C4-2B (cell line): ENCODE results near the gene PKDCC.
A peak's percentile ranks its signal among the peaks of the same experiment; 100 is the strongest.

ENCODE experiments used
- H3K27ac ChIP-seq: fragments of 450-650 bp; 2 replicates; pipeline ENCODE4 v1.5.1; 2017
- CTCF ChIP-seq: fragments of 450-650 bp; conservative IDR thresholded peaks from 2 replicates; pipeline ENCODE4 v1.5.1; 2017; ENCODE audit warnings: mild to moderate bottlenecking
- ZFX ChIP-seq: fragments of 450-650 bp; IDR thresholded peaks from 2 replicates; pipeline ENCODE4 v1.6.1; 2017

The PKDCC gene

GRCh38 chr2:42050703-42051542 is 3.1 kb downstream of the PKDCC start:
- H3K27ac ChIP-seq, result no peak overlapping the region

GRCh38 chr2:42051543-42052235 is 3.9 kb downstream of the PKDCC start:
- no peak for TF ChIP-seq CTCF
- no peak for TF ChIP-seq ZFX
- H3K27ac ChIP-seq, result no peak overlapping the region

More at GRCh38 chr2:42050703-42051542, 3.1 kb downstream of the PKDCC start:
- no peak for TF ChIP-seq CTCF
- no peak for TF ChIP-seq ZFX

- no peak overlapping the region for H3K27ac ChIP-seq
These were observed 5.1 kb downstream of the PKDCC start for GRCh38 chr2:42052702-42053481.

GRCh38 chr2:42053482-42053790 is 5.6 kb downstream of the PKDCC start:
- H3K27ac ChIP-seq, result no peak overlapping the region
- TF ChIP-seq ZFX, result no peak
- TF ChIP-seq CTCF, result no peak

More at GRCh38 chr2:42052702-42053481, 5.1 kb downstream of the PKDCC start:
- TF ChIP-seq ZFX (no peak), CTCF (no peak)

- TF ChIP-seq ZFX (no peak), CTCF (no peak)
- no peak overlapping the region for H3K27ac ChIP-seq
These were observed 6.2 kb downstream of the PKDCC start for GRCh38 chr2:42053791-42054701.

- peak overlapping the region; percentile 33; the same call in 1 of the 2 replicates for H3K27ac ChIP-seq
- TF ChIP-seq CTCF, result no peak
- no peak for TF ChIP-seq ZFX
These were observed 7.1 kb downstream of the PKDCC start for GRCh38 chr2:42054714-42055430.
